Brain microvascular endothelial cell (primary cell): ENCODE data around the gene GATM.

Experiments
- DNase-seq: peaks from one replicate; pipeline ENCODE4 v3.0.0-alpha.2; 2020
- H3K27ac ChIP-seq: fragments of 250-450 bp; sonication (Bioruptor Pico); 2 replicates; pipeline ENCODE4 v1.5.1; 2020; ENCODE audit warnings: mild to moderate bottlenecking, moderate library complexity
- H3K27me3 ChIP-seq: fragments of 250-450 bp; sonication (Bioruptor Pico); replicated peaks from 2 replicates; pipeline ENCODE4 v1.5.1; 2020; ENCODE audit warnings: mild to moderate bottlenecking
- H3K36me3 ChIP-seq: fragments of 250-450 bp; sonication (Bioruptor Pico); replicated peaks from 2 replicates; pipeline ENCODE4 v1.5.1; 2020; ENCODE audit warnings: mild to moderate bottlenecking
- H3K4me3 ChIP-seq: 2 replicates; pipeline ENCODE4 v1.5.1; 2011; ENCODE audit warnings: low read depth, mild to moderate bottlenecking, control low read depth, low read length, moderate library complexity
- in situ Hi-C: cut with HindIII; loops from 2 replicates; pipeline ENCODE4 v1.10.0; 2017; ENCODE audit warnings: low sequenced_read_pairs, low pct_ligation_motif_present
- TF ChIP-seq, protein P1 (sequence below): IDR thresholded peaks from 2 replicates; pipeline ENCODE4 v1.5.1; 2011; ENCODE audit warnings: low read depth, mild to moderate bottlenecking, moderate library complexity, low read length, control low read depth, inconsistent platforms; ENCODE audit errors: missing control alignments

The GATM gene

DNA sequence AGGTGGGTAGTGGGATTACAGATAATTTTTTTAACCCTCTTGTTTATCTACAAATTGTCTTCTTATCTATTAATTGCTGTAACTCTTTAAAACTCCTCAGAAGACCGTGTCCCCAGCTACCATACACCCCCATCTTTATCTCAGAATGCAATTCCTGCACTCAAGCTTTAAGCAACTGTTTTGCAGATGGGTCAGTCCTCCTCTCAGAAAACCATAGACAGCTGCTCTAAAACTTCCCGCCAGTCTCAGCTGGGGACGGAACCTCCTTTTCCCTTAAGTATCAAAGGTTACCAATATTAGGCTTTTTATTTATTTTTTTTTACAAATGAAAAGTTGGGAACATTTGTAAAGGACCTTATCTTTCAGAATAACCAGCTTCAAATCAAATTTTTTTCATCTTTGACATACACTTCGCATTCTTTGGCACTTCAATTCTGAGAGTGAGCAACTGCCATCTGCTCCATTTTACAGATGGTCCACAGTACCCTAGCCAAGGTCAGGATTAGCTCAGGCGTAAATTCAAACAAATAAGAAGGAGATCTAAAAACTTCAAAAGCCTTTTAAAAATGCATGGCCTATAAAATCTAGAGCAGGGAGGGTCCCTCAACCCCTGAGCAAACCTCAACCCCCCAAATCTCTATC is 1.3 kb downstream of the GATM start:
- DNase-seq: no peak
- H3K27me3 ChIP-seq: peaks cover 35% of the 10 kb centered on the region
- TF ChIP-seq, protein P1, sequence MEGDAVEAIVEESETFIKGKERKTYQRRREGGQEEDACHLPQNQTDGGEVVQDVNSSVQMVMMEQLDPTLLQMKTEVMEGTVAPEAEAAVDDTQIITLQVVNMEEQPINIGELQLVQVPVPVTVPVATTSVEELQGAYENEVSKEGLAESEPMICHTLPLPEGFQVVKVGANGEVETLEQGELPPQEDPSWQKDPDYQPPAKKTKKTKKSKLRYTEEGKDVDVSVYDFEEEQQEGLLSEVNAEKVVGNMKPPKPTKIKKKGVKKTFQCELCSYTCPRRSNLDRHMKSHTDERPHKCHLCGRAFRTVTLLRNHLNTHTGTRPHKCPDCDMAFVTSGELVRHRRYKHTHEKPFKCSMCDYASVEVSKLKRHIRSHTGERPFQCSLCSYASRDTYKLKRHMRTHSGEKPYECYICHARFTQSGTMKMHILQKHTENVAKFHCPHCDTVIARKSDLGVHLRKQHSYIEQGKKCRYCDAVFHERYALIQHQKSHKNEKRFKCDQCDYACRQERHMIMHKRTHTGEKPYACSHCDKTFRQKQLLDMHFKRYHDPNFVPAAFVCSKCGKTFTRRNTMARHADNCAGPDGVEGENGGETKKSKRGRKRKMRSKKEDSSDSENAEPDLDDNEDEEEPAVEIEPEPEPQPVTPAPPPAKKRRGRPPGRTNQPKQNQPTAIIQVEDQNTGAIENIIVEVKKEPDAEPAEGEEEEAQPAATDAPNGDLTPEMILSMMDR: no peak
- no peaks in the 10 kb centered on the region for H3K36me3 ChIP-seq
- in situ Hi-C loops: no loop called here
- H3K27ac ChIP-seq: no peak overlapping the region
- no peak overlapping the region for H3K4me3 ChIP-seq

GRCh38 chr15:45376300-45376928 is 1.9 kb downstream of the GATM start:
- Histone ChIP-seq H3K27ac (no peak overlapping the region), H3K27me3 (peaks cover 35% of the 10 kb centered on the region), H3K4me3 (no peak overlapping the region), H3K36me3 (no peaks in the 10 kb centered on the region)
- TF ChIP-seq, protein P1: no peak
- in situ Hi-C loops: no loop called here
- no peak for DNase-seq

GRCh38 chr15:45375836-45376235 is 2.5 kb downstream of the GATM start:
- in situ Hi-C loops: no loop called here
- Histone ChIP-seq H3K27me3 (peaks cover 31% of the 10 kb centered on the region), H3K27ac (no peak overlapping the region), H3K4me3 (no peak overlapping the region), H3K36me3 (no peaks in the 10 kb centered on the region)
- TF ChIP-seq, protein P1: no peak
- no peak for DNase-seq

GRCh38 chr15:45373976-45374375 is 4.4 kb downstream of the GATM start:
- Histone ChIP-seq H3K27me3 (peaks cover 27% of the 10 kb centered on the region), H3K4me3 (no peak overlapping the region), H3K27ac (no peak overlapping the region), H3K36me3 (no peaks in the 10 kb centered on the region)
- DNase-seq: no peak
- TF ChIP-seq, protein P1: no peak
- in situ Hi-C loops: no loop called here

GRCh38 chr15:45372041-45372995 is 6.0 kb downstream of the GATM start:
- TF ChIP-seq, protein P1: peak; percentile 18
- in situ Hi-C loops: no loop called here
- H3K27ac ChIP-seq: no peak overlapping the region
- H3K4me3 ChIP-seq: no peak overlapping the region
- no peak for DNase-seq
- H3K36me3 ChIP-seq: no peaks in the 10 kb centered on the region
- peaks cover 13% of the 10 kb centered on the region for H3K27me3 ChIP-seq
